ENCODE data around the gene NPM3.
A peak's percentile ranks its signal among the peaks of the same experiment; 100 is the strongest.

The NPM3 gene

GRCh38 chr10:101785801-101786200 is 2.6 kb upstream of the NPM3 start:
- peaks cover 39% of the 10 kb centered on the region for H3K36me3 ChIP-seq
- TF ChIP-seq, protein P1, sequence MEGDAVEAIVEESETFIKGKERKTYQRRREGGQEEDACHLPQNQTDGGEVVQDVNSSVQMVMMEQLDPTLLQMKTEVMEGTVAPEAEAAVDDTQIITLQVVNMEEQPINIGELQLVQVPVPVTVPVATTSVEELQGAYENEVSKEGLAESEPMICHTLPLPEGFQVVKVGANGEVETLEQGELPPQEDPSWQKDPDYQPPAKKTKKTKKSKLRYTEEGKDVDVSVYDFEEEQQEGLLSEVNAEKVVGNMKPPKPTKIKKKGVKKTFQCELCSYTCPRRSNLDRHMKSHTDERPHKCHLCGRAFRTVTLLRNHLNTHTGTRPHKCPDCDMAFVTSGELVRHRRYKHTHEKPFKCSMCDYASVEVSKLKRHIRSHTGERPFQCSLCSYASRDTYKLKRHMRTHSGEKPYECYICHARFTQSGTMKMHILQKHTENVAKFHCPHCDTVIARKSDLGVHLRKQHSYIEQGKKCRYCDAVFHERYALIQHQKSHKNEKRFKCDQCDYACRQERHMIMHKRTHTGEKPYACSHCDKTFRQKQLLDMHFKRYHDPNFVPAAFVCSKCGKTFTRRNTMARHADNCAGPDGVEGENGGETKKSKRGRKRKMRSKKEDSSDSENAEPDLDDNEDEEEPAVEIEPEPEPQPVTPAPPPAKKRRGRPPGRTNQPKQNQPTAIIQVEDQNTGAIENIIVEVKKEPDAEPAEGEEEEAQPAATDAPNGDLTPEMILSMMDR (IDR thresholded peaks at IDR 0.05; ENCODE audit: low read depth, low read length) = no peak
- no peaks in the 10 kb centered on the region for H3K9me3 ChIP-seq
- H3K27me3 ChIP-seq = no peaks in the 10 kb centered on the region
- peaks cover 5% of the 10 kb centered on the region for H3K4me1 ChIP-seq
- no peak overlapping the region for H3K4me3 ChIP-seq (ENCODE audit: low read depth, low read length)
- DNase-seq = no peak

DNA sequence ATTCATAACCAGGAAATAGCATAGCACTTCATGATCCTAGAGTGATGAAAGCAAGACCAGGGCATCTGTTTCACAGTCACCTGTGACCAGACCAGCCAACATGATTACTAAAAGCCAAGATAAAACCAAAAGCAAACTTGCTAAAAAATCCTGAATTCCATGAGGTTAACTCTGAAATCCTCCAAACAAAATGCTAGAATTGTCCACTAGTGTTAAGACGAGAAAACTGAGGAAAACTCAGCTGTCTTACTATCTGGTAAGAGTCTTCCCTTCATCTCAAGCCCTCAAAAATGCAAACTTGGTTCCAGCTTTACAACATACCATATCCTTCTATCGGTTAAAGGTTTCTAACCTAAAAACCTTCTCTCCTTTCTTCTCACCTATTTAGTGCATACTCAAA is 1.3 kb upstream of the NPM3 start:
- TF ChIP-seq, protein P1 (IDR thresholded peaks at IDR 0.05; ENCODE audit: low read depth, low read length) = no peak
- Histone ChIP-seq H3K36me3 (peaks cover 30% of the 10 kb centered on the region), H3K27me3 (no peaks in the 10 kb centered on the region)

GRCh38 chr10:101783736-101784118 is 481 bp upstream of the NPM3 start:
- peaks cover 22% of the 10 kb centered on the region for H3K36me3 ChIP-seq

More for the DNA sequence above, 1.3 kb upstream of the NPM3 start:
- H3K4me1 ChIP-seq = peaks cover 7% of the 10 kb centered on the region
- H3K4me3 ChIP-seq (ENCODE audit: low read depth, low read length) = no peak overlapping the region
- no peak for DNase-seq
- H3K9me3 ChIP-seq = no peaks in the 10 kb centered on the region

DNA sequence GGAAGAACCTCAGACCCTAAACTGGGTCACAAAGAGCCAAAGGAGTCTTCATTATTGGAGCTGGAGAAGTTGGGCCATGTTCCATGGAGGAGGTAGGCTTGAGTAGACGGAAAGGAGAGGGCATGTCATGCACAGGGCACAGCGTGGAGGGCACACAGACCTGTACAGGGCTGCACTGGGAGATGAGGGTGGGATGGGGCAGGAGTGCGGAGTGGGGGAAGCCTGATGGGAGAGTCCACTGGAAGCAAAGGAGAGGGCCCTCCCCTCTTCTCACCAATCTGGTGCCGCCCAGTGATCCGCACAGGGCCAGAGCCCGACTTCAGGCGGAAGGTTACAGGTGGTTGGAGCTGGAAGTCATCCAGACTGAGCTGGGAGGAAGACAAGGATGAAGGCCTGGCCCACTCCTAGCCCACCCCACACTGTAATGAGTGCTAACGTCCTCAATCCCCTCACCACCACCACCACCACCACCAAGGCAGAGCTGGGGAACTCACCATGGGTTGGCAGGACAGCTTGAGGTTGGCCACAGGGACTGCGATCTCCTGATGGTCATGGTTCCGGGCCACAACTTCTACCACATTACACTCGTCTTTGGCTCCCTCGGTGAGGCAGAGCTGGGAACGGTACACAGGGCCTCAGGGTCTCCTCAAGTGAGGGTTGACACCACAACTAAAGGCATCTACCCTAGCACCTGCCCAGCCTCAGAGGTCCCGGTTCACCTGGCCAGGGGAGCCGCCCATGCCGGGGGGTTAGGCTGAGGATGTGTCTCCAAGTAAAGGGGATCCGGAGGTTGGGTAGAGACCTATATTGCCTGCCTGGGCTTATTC is 1.0 kb downstream of the NPM3 start:
- no peak for DNase-seq
- Histone ChIP-seq H3K4me3 (ENCODE audit: low read depth, low read length) (peak overlapping the region; percentile 84), H3K4me1 (peaks cover 7% of the 10 kb centered on the region), H3K27me3 (no peaks in the 10 kb centered on the region; the same call in 1 of the 2 replicates), H3K9me3 (no peaks in the 10 kb centered on the region), H3K36me3 (peaks cover 16% of the 10 kb centered on the region)
- TF ChIP-seq, protein P1 (IDR thresholded peaks at IDR 0.05; ENCODE audit: low read depth, low read length) = no peak

More at GRCh38 chr10:101783736-101784118, 481 bp upstream of the NPM3 start:
- H3K4me3 ChIP-seq (ENCODE audit: low read depth, low read length) = peak overlapping the region; percentile 84
- TF ChIP-seq, protein P1 (IDR thresholded peaks at IDR 0.05; ENCODE audit: low read depth, low read length) = no peak
- H3K4me1 ChIP-seq = peaks cover 7% of the 10 kb centered on the region
- no peak for DNase-seq
- H3K9me3 ChIP-seq = no peaks in the 10 kb centered on the region
- no peaks in the 10 kb centered on the region for H3K27me3 ChIP-seq

- no peaks in the 10 kb centered on the region for H3K9me3 ChIP-seq
- peaks cover 7% of the 10 kb centered on the region for H3K4me1 ChIP-seq
- H3K36me3 ChIP-seq = peaks cover 10% of the 10 kb centered on the region
- no peak for DNase-seq
- peaks cover 3% of the 10 kb centered on the region; the same call in 1 of the 2 replicates for H3K27me3 ChIP-seq
- H3K4me3 ChIP-seq (ENCODE audit: low read depth, low read length) = peak overlapping the region; percentile 84
- TF ChIP-seq, protein P1 (IDR thresholded peaks at IDR 0.05; ENCODE audit: low read depth, low read length) = no peak
Observed at GRCh38 chr10:101781655-101781983, 1.6 kb downstream of the NPM3 start.

Measured in BE2C (cell line).